Natural killer cell (primary cell): ENCODE results near the gene RUNX1. TPM values are rescaled to one million over a fixed set of nuclear protein-coding genes. Genes with fewer than 3 reads are reported as not detected.

ENCODE experiments used
- ATAC-seq, 3 donors: fragments of 150-1000 bp in 2 of 3; fragments of 200-7000 bp in 1 of 3; cut with Tn5 transposase; 1 replicate in 1 of 3; 2 replicates in 2 of 3; pipeline ENCODE4 v1.10.0; 2021; ENCODE audit warnings: mild to moderate bottlenecking in 2 of 3, moderate library complexity in 2 of 3
- DNase-seq, 2 donors: peaks; one replicate each; pipeline versions ENCODE4 v3.0.0 to v3.0.0-alpha.2; 2013 to 2021; ENCODE audit warnings: mixed read lengths in 1 of 2
- H3K27ac ChIP-seq: one replicate; pipeline ENCODE4 v1.5.1; 2013; ENCODE audit warnings: mild to moderate bottlenecking, low read length
- H3K27me3 ChIP-seq: one replicate; pipeline ENCODE4 v1.6.1; 2013; ENCODE audit warnings: low read length; ENCODE audit not compliant: control insufficient read depth, insufficient read depth
- H3K36me3 ChIP-seq: one replicate; pipeline ENCODE4 v1.6.1; 2013; ENCODE audit warnings: low read length; ENCODE audit not compliant: control insufficient read depth, insufficient read depth
- H3K4me1 ChIP-seq: one replicate; pipeline ENCODE4 v1.6.1; 2013; ENCODE audit warnings: low read length; ENCODE audit not compliant: control insufficient read depth, insufficient read depth
- H3K4me3 ChIP-seq: one replicate; pipeline ENCODE4 v1.5.1; 2013; ENCODE audit warnings: low read length
- H3K9me3 ChIP-seq: one replicate; pipeline ENCODE4 v1.6.1; 2013; ENCODE audit warnings: low read length; ENCODE audit not compliant: control insufficient read depth, insufficient read depth
- H3K27ac Mint-ChIP-seq, 2 donors: one replicate each; pipeline ENCODE4 v1.8.0; 2022; ENCODE audit warnings: mild to moderate bottlenecking in 2 of 2, mixed read lengths in 2 of 2, moderate library complexity in 1 of 2
- H3K27me3 Mint-ChIP-seq, 2 donors: one replicate each; pipeline ENCODE4 v1.8.0; 2022; ENCODE audit warnings: low read depth in 2 of 2, mixed read lengths in 2 of 2
- H3K36me3 Mint-ChIP-seq: one replicate; pipeline ENCODE4 v1.8.0; 2022; ENCODE audit warnings: mixed read lengths
- H3K4me1 Mint-ChIP-seq, 2 donors: one replicate each; pipeline ENCODE4 v1.8.0; 2022; ENCODE audit warnings: mixed read lengths in 2 of 2
- H3K4me3 Mint-ChIP-seq: one replicate; pipeline ENCODE4 v1.8.0; 2022; ENCODE audit warnings: mild to moderate bottlenecking, moderate library complexity, mixed read lengths
- H3K9me3 Mint-ChIP-seq, 2 donors: one replicate each; pipeline ENCODE4 v1.8.0; 2022; ENCODE audit warnings: mixed read lengths in 2 of 2
- WGBS: methylation state at CpG from one replicate; pipeline ENCODE4 v1.1.7; 2013; ENCODE audit warnings: missing lambda C conversion rate; ENCODE audit not compliant: insufficient coverage; 5-methylcytosine and 5-hydroxymethylcytosine counted together
- intact Hi-C: fragments of 100-400 bp; cut with micrococcal nuclease; formaldehyde crosslinking; loops from one replicate; pipeline ENCODE4 v1.14.2; 2022
- total RNA-seq, 4 donors: library from RNA; stranded (reverse); fragments of 120-200 nt in 1 of 4; gene quantifications; one replicate each; pipeline versions ENCODE4 v1.2.3 to v1.2.4, GENCODE V29; 2013 to 2022
- TF ChIP-seq, protein P1 (sequence below): fragments of 200-600 bp; IDR thresholded peaks from one replicate; pipeline ENCODE4 v1.8.0; 2022; ENCODE audit warnings: antibody characterized with exemption

Gene RUNX1
- total RNA-seq, 3 donors from 2014 or later (not counting 1 experiment from before 2014, with no cell fraction given) = 62.1 to 171 (median 98.2) TPM

DNA sequence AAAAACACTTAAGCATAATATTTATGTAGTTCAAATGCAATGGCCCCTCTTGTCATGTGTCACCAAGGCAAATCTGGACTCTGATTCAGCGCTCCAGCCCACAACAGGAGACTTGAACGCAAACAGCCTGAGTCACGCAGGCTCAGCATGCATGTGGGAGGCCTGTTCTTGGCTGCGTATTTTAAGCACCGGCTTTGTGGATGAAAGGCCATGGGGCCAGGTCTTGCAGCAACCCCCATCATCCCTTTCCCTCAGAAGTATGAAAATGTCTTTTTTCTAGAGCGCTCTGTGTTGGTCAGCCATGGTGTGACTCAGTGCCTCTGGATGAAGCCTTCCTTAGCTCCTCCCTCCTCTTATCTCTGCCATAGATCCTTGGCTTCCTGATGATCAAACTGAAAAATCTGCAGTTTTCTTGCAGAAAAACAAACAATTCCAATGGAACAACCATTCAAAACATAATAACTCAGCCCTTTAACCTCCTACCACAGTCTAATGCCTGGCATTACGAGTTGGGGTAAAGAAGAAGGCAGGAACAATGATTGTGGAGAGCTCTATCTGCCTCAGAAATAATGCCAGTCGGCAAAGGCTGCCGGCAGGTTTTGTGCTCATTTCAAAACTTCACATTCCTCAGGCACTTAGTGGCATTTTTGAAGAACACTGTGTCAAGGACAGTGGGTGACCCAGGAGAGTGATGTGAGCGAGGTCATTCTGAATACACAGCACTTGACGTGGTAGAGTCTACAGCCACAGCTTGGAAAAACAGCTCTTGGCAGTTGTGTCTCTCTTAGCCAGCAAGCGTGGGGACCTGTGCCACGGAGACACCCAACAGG lies 212.8 kb downstream of the RUNX1 start:
- no peaks in the 10 kb centered on the region for H3K27me3 ChIP-seq
- peaks cover 53% of the 10 kb centered on the region for H3K36me3 ChIP-seq
- Mint-ChIP-seq H3K27ac (peak overlapping the region in 1 of 2 donors; percentile 15), H3K9me3 (no peaks in the 10 kb centered on the region), H3K4me1 (peaks cover 37 to 48% of the 10 kb centered on the region in 2 donors), H3K27me3 (no peaks in the 10 kb centered on the region), H3K36me3 (no peaks in the 10 kb centered on the region), H3K4me3 (no peak overlapping the region)
- DNase-seq (peak in 1 of 2 donors; percentile 18), ATAC-seq (peak in 1 of 3 donors; percentile 59)
- 92% methylated on average over 12 of the region's 13 CpGs for WGBS
- peaks cover 28% of the 10 kb centered on the region for H3K4me1 ChIP-seq
- no peak overlapping the region for H3K4me3 ChIP-seq
- H3K9me3 ChIP-seq = no peaks in the 10 kb centered on the region
- intact Hi-C loops = no loop called here
- TF ChIP-seq, protein P1, sequence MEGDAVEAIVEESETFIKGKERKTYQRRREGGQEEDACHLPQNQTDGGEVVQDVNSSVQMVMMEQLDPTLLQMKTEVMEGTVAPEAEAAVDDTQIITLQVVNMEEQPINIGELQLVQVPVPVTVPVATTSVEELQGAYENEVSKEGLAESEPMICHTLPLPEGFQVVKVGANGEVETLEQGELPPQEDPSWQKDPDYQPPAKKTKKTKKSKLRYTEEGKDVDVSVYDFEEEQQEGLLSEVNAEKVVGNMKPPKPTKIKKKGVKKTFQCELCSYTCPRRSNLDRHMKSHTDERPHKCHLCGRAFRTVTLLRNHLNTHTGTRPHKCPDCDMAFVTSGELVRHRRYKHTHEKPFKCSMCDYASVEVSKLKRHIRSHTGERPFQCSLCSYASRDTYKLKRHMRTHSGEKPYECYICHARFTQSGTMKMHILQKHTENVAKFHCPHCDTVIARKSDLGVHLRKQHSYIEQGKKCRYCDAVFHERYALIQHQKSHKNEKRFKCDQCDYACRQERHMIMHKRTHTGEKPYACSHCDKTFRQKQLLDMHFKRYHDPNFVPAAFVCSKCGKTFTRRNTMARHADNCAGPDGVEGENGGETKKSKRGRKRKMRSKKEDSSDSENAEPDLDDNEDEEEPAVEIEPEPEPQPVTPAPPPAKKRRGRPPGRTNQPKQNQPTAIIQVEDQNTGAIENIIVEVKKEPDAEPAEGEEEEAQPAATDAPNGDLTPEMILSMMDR = no peak
- no peak overlapping the region for H3K27ac ChIP-seq

DNA sequence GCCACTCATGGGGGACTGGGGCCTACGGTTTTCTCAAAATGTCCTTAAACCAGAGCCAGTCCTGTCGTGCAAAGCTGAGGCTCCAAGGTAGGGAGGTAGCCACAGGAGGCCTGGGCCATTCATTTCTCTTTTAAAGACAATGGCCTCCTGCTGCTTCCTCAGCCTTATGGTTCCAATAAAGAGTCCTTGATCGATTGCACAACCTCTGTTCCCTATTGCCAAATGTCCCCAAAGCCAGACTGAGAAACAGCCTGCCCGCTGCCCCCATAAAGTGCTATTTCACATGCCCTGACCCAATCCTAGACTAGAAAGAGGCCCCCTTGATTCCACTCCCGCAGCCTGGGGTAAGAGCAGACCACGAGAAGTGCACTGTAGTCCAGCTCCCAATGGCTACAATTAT lies 213.6 kb downstream of the RUNX1 start:
- Mint-ChIP-seq H3K4me3 (no peak overlapping the region), H3K36me3 (no peaks in the 10 kb centered on the region), H3K9me3 (no peaks in the 10 kb centered on the region), H3K4me1 (peaks cover 36 to 44% of the 10 kb centered on the region in 2 donors), H3K27me3 (no peaks in the 10 kb centered on the region), H3K27ac (peak overlapping the region in 1 of 2 donors; percentile 68)
- Histone ChIP-seq H3K27ac (no peak overlapping the region), H3K4me3 (no peak overlapping the region), H3K9me3 (no peaks in the 10 kb centered on the region), H3K4me1 (peaks cover 28% of the 10 kb centered on the region), H3K27me3 (no peaks in the 10 kb centered on the region), H3K36me3 (peaks cover 51% of the 10 kb centered on the region)
- intact Hi-C loops = no loop called here
- WGBS = 75% methylated on average over 6 of the region's 6 CpGs
- TF ChIP-seq, protein P1 = no peak
- DNase-seq (no peak), ATAC-seq (peak in 1 of 3 donors; percentile 33)

GRCh38 chr21:34834852-34835501 lies 214.1 kb downstream of the RUNX1 start:
- Histone ChIP-seq H3K27me3 (no peaks in the 10 kb centered on the region), H3K27ac (no peak overlapping the region), H3K4me1 (peaks cover 28% of the 10 kb centered on the region), H3K4me3 (no peak overlapping the region), H3K36me3 (peaks cover 54% of the 10 kb centered on the region), H3K9me3 (no peaks in the 10 kb centered on the region)
- no peaks in the 10 kb centered on the region for H3K27me3 Mint-ChIP-seq
- ATAC-seq (peak in 1 of 3 donors; percentile 68), DNase-seq (peak in 1 of 2 donors; percentile 18)
- intact Hi-C loops = no loop called here
- WGBS = 42% methylated on average over 11 of the region's 11 CpGs
- H3K4me1 Mint-ChIP-seq = peaks cover 30 to 41% of the 10 kb centered on the region in 2 donors
- TF ChIP-seq, protein P1 = no peak
- H3K9me3 Mint-ChIP-seq = no peaks in the 10 kb centered on the region
- no peaks in the 10 kb centered on the region for H3K36me3 Mint-ChIP-seq
- no peak overlapping the region for H3K4me3 Mint-ChIP-seq
- H3K27ac Mint-ChIP-seq = peak overlapping the region in 1 of 2 donors; percentile 68
